ENCODE results near the gene KIAA1671. TPM values are rescaled to one million over a fixed set of nuclear protein-coding genes. Genes with fewer than 3 reads are reported as not detected.
"Not testable (repeated sequence)": the region's sequence is repeated elsewhere in the genome, so short reads cannot be mapped to it uniquely, and the experiment has no call there.

Gene KIAA1671
- total RNA-seq, 1 donor from 2014 or later = 40.7 TPM

DNA sequence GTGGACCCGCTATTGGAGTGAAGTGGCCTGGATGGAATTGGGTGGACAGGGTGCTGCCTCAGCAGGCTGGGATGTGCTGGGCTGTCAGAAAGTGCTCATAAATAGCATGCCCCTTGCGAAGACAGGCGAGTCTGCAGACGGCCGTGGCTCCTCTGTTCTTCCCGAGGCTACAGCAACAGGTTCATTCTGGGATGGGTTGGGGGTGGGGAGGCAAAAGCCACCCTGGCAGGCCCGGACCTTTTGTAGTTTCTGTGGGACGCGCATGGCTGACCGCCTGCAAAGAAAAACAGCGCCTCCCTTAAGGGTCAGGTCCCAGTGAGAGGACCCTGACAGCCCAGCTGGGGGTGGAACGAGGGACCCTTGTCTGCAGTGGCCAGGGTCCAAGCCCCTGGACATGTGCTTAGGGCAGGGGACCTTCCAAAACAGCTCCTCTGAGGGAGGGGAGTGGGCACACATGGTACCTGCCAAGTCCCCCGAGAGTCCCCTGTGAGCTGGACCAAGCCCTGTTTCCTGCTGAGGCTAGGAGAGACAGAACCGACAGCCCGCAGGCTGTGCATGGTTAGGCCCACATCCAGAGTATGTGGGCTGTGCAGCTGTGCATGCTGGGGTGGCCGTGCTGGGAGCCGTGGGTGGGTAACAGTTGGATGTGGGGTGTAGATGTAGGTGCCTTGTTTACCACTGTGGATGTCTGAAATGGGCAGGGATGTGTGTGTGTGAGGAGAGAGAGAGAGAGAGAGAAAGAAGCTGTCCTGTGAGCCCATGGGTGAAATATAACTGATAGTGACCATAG is 247.4 kb downstream of the KIAA1671 start, which contains the start of gene CRYBB3:
Gene CRYBB3 (plus strand): TSS at position 128 of the 790 bp plus-strand sequence. CDS start 1,539 bp downstream, outside the sequence.
- intact Hi-C loops (cut with DNase I) = no loop called here
- Histone ChIP-seq H3K4me3 (no peak within 1 kb of the TSS), H3K9me3 (no peaks in the 10 kb centered on the region), H3K27me3 (ENCODE audit: low read depth) (no peaks in the 10 kb centered on the region), H3K4me1 (no peaks in the 10 kb centered on the region), H3K27ac (no peak within 1 kb of the TSS), H3K36me3 (peaks cover 34% of the 10 kb centered on the region)
- ATAC-seq (no peak), DNase-seq (no peak)
- TF ChIP-seq, protein P1, sequence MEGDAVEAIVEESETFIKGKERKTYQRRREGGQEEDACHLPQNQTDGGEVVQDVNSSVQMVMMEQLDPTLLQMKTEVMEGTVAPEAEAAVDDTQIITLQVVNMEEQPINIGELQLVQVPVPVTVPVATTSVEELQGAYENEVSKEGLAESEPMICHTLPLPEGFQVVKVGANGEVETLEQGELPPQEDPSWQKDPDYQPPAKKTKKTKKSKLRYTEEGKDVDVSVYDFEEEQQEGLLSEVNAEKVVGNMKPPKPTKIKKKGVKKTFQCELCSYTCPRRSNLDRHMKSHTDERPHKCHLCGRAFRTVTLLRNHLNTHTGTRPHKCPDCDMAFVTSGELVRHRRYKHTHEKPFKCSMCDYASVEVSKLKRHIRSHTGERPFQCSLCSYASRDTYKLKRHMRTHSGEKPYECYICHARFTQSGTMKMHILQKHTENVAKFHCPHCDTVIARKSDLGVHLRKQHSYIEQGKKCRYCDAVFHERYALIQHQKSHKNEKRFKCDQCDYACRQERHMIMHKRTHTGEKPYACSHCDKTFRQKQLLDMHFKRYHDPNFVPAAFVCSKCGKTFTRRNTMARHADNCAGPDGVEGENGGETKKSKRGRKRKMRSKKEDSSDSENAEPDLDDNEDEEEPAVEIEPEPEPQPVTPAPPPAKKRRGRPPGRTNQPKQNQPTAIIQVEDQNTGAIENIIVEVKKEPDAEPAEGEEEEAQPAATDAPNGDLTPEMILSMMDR (IDR thresholded peaks at IDR 0.05) = no peak

DNA sequence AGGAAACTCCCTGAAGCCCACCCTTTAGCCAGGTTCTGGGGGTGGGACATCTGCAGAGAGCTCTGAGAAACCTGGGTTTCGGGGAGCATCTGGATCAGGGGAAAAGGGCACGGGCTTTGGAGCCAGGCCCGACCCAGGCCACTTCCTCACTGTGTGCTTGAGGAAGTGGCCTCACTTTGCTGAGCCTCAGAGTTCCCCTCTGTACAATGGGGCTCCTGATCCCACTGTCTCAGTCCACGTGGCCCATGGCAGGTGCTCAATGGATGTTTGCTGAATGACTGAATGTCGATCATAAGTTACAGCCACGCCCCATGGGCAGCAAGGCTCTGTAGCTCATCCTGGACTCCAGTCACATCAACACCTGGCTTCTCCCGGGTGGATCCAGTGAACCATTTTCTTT is 248.5 kb downstream of the KIAA1671 start:
- intact Hi-C loops (cut with DNase I) = no loop called here
- no peak overlapping the region for H3K27ac ChIP-seq
- no peaks in the 10 kb centered on the region for H3K27me3 ChIP-seq (ENCODE audit: low read depth)
- ATAC-seq (no peak), DNase-seq (no peak)
- TF ChIP-seq, protein P1 (IDR thresholded peaks at IDR 0.05) = no peak
- no peaks in the 10 kb centered on the region for H3K4me1 ChIP-seq
- no peak overlapping the region for H3K4me3 ChIP-seq
- no peaks in the 10 kb centered on the region for H3K9me3 ChIP-seq
- H3K36me3 ChIP-seq = peaks cover 27% of the 10 kb centered on the region

DNA sequence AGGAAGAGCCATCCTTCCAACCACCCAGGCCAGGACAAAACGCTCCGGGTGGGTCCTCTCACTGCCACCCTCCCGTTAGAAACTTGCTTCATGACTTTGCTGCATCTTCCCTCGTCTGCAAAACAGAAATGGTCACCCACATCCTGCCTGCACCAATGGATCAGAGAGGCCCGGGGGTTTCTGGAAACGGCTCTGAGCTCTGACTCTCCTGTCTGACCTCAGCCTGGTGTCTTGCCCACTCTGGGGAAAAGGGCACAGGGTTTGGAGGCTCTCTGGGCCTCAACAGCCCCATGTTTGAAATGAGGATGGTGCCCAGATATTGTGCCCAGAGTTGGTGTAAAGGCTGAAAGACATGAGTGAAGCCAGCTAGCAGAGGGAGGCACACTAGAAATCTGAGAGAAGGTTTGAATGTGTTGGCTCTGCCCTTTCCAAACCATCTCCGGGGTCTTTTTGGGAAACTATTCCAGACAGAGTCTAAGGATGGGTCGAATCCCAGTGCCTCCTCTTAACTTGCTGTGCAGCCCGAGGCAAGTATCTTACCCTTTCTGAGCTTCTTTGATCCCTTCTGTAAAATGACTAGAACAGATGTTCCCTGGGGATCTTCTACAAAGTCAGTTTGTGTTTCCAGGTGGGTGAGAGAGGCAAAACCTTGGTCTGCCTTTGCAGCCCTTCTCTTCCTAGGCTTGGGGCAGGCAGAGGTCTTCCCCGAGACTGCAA is 249.2 kb downstream of the KIAA1671 start:
- Histone ChIP-seq H3K4me3 (no peak overlapping the region), H3K27ac (no peak overlapping the region), H3K4me1 (no peaks in the 10 kb centered on the region), H3K36me3 (peaks cover 19% of the 10 kb centered on the region), H3K9me3 (no peaks in the 10 kb centered on the region), H3K27me3 (ENCODE audit: low read depth) (no peaks in the 10 kb centered on the region)
- DNase-seq = no peak
- ATAC-seq = no peak
- intact Hi-C loops (cut with DNase I) = no loop called here
- TF ChIP-seq, protein P1 (IDR thresholded peaks at IDR 0.05) = no peak

DNA sequence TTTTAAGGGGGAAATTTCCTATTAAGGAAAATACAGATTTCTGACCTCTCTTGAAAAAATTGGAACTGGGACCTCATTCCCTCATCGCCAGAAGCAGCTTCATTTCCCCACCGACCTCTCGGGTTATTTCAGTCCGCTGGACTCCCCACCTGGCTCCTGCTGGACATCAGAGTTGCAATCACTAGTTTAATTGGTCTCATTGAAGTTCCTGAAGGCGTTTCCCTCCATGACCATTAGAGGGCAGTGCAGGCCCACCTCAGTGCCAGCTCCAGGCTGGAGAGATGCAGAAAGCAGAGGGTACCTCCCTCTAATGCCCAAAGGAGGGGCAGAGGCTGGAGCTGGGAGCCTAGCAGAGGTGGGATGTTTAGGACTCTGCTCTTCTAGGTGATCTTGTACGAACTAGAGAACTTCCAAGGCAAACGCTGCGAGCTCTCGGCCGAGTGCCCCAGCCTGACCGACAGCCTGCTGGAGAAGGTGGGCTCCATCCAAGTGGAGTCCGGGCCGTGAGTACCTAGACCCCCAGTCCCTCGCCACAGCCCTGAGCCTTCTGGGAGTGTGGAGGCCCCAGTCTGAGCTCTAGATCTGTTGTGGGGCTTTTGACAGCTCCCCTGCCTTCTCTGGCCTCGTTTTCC is 249.9 kb downstream of the KIAA1671 start:
- TF ChIP-seq, protein P1 (IDR thresholded peaks at IDR 0.05) = peak; percentile 87
- Histone ChIP-seq H3K27me3 (ENCODE audit: low read depth) (no peaks in the 10 kb centered on the region), H3K9me3 (no peaks in the 10 kb centered on the region), H3K4me3 (no peak overlapping the region), H3K36me3 (peaks cover 12% of the 10 kb centered on the region), H3K27ac (no peak overlapping the region), H3K4me1 (no peaks in the 10 kb centered on the region)
- DNase-seq (peak; percentile 60), ATAC-seq (peak; percentile 71 to 80)
- intact Hi-C loops (cut with DNase I) = no loop called here

DNA sequence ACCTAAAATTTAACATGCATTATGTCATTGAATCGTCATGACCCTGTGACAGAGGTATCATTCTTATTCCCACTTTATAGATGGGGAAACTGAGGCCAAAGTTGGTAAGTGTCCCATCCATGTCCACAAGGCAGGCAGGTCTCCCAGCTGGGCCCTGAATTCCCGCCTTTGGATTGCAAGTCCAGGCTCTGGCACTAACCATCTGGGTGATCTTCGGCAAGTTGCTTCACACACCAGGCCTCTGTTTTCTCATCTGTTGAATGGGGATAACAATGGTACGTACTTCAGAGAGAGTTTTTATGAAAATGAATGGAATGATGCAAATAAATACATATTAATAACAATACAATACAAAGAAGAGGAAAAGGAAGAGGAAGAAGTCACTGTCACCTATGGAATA is 250.6 kb downstream of the KIAA1671 start:
- no peak for DNase-seq
- TF ChIP-seq, protein P1 (IDR thresholded peaks at IDR 0.05) = no peak
- intact Hi-C loops (cut with DNase I) = no loop called here
- H3K36me3 ChIP-seq = peaks cover 9% of the 10 kb centered on the region
- no peaks in the 10 kb centered on the region for H3K27me3 ChIP-seq (ENCODE audit: low read depth)
- H3K4me3 ChIP-seq = no peak overlapping the region
- no peaks in the 10 kb centered on the region for H3K9me3 ChIP-seq
- no peak for ATAC-seq
- no peaks in the 10 kb centered on the region for H3K4me1 ChIP-seq
- H3K27ac ChIP-seq = no peak overlapping the region

DNA sequence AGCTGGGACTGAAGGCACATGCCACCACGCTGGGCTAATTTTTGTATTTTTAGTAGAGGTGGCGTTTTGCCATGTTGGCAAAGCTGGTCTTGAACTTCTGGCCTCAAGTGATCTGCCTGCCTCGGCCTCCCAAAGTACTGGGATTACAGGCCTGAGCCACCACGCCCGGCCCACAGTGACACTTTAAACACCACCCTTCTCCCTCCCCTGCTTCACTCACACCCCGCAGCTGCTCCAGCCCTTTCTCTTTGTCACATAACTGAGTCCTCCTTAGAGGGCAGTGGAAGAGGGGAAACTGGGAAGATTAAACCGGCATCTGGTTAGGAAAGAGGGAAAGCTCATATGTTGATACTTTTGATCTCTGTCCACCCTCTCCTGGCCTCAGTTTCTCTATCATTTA is 252.0 kb downstream of the KIAA1671 start:
- H3K4me3 ChIP-seq; intact Hi-C loops (cut with DNase I); ATAC-seq; H3K9me3 ChIP-seq; H3K4me1 ChIP-seq; DNase-seq; H3K27me3 ChIP-seq (ENCODE audit: low read depth); H3K27ac ChIP-seq; H3K36me3 ChIP-seq: not testable (repeated sequence)

Measured in lower lobe of right lung (tissue), 2 donors.